ENCODE data around the gene HLTF.
A peak's percentile ranks its signal among the peaks of the same experiment; 100 is the strongest.
"Not testable (repeated sequence)": the region's sequence is repeated elsewhere in the genome, so short reads cannot be mapped to it uniquely, and the experiment has no call there.

The HLTF gene

GRCh38 chr3:148991219-148992026 lies 94.9 kb downstream of the HLTF start, which contains the start of gene GYG1:
TSS of gene GYG1 (plus strand) at chr3:148991540. CDS start at chr3:148991641, 101 bp downstream.
- DNase-seq (ENCODE audit: low read depth in 2 of 2): peak; percentile 51 to 56

- DNase-seq (ENCODE audit: low read depth in 2 of 2): no peak
Measured at GRCh38 chr3:148990236-148990635, 96.1 kb downstream of the HLTF start.

GRCh38 chr3:148987551-148987950 lies 98.8 kb downstream of the HLTF start:
- DNase-seq (ENCODE audit: low read depth in 2 of 2): not testable (repeated sequence)

- no peak for DNase-seq (ENCODE audit: low read depth in 2 of 2)
Measured at GRCh38 chr3:148981273-148981672, 105.1 kb downstream of the HLTF start.
